ENCODE data around the gene AXIN1. TPM values are rescaled to one million over a fixed set of nuclear protein-coding genes. Genes with fewer than 3 reads are reported as not detected.

AXIN1 gene
- total RNA-seq, 1 experiment from 2014 or later: 49.8 TPM

DNA sequence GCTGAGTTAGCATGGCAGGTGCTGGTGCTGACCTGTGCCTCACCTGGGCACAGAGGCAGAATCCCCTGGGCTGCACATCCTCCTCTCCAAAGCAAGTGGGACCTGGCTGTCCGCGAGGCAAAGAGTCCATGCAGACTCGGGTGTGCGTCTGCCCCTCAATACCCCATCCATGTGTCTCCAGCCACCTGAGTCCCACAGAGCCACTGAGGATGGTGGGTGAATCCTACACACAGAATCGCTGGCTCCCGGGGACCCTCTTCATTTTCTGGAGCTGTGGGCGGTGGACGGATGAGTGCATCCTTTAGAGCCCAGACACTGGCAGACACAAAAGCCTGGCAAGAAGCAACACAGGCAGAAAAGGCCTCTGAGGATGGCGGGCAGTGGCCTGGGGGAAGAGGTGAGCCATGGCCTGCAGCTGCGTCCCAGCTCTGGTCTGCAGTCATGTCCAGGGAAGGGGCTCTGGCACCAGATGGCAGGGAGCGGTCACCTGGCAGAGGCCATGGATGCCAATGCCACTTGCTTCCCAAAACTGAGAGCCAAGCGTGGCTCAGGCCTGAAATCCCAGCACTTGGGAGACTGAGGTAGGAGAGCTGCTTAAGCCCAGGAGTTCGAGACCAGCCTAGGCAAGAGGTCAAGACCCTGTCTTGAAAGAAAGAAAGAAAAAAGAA is 29.9 kb downstream of the AXIN1 start:
- Mint-ChIP-seq H3K4me1 (ENCODE audit: low read depth, unreplicated experiment) (peaks cover 28% of the 10 kb centered on the region), H3K4me3 (ENCODE audit: low read depth, unreplicated experiment) (no peak overlapping the region), H3K9me3 (ENCODE audit: low read depth, unreplicated experiment) (no peaks in the 10 kb centered on the region), H3K36me3 (ENCODE audit: insufficient read depth, unreplicated experiment) (peaks cover 44% of the 10 kb centered on the region), H3K27ac (ENCODE audit: unreplicated experiment) (no peak overlapping the region), H3K27me3 (ENCODE audit: unreplicated experiment) (no peaks in the 10 kb centered on the region)
- BruUV-seq (replicated peaks): no TSS peak
- no peak for TF ChIP-seq CTCF (IDR thresholded peaks at IDR 0.05; ENCODE audit: unreplicated experiment)
- intact Hi-C loops (cut with micrococcal nuclease; ENCODE audit: unreplicated experiment): no loop called here
- CTCF ChIA-PET: interaction anchor here (0.6 kb wide), 1 partner anchor 123 kb away, joined by 4 read pairs; no protein-coding TSS in a partner anchor
- DNase-seq: no peak

DNA sequence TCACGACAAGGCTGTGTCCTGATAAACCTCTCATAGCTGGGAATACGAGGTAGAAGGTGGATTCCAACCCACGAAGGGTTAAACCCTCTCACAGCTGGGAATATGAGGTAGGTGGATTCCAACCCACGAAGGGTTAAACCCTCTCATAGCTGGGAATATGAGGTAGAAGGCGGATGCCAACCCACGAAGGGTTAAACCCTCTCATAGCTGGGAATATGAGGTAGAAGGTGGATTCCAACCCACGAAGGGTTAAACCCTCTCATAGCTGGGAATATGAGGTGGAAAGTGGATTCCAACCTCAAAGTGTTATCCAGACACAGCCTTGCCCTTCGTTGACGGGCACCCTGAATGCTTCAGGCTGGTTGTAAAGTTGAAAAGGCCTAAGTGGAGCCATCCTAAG is 31.0 kb downstream of the AXIN1 start:
- intact Hi-C loops (cut with micrococcal nuclease; ENCODE audit: unreplicated experiment): no loop called here
- no peak for DNase-seq
- no peak overlapping the region for H3K27ac Mint-ChIP-seq (ENCODE audit: unreplicated experiment)
- peaks cover 37% of the 10 kb centered on the region for H3K36me3 Mint-ChIP-seq (ENCODE audit: insufficient read depth, unreplicated experiment)
- H3K4me1 Mint-ChIP-seq (ENCODE audit: low read depth, unreplicated experiment): peaks cover 28% of the 10 kb centered on the region
- no peaks in the 10 kb centered on the region for H3K27me3 Mint-ChIP-seq (ENCODE audit: unreplicated experiment)
- H3K4me3 Mint-ChIP-seq (ENCODE audit: low read depth, unreplicated experiment): no peak overlapping the region
- no peak for TF ChIP-seq CTCF (IDR thresholded peaks at IDR 0.05; ENCODE audit: unreplicated experiment)
- BruUV-seq (replicated peaks): no TSS peak
- no peaks in the 10 kb centered on the region for H3K9me3 Mint-ChIP-seq (ENCODE audit: low read depth, unreplicated experiment)
- CTCF ChIA-PET: interaction anchor here (0.6 kb wide), 1 partner anchor 268 kb away, joined by 7 read pairs; the partner anchor contains the start of genes POLR3K and SNRNP25

DNA sequence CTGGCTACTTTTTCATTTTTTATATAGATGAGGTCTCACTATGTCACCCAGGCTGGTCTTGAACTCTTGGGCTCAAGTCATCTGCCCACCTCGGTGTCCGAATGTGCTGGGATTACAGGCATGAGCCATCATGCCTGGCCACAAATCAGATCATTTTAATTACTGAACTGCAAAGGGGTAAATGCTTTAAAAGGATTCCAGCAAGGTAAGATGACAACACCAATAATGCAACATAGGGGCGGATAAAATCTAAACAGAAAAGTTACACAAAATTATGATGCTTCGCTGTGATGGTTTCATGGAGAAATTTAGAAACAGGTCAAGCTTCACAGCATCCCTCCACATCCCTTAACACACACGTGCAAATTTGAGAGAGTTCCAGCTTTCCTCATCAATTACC is 32.3 kb downstream of the AXIN1 start:
- H3K4me3 Mint-ChIP-seq (ENCODE audit: low read depth, unreplicated experiment): no peak overlapping the region
- no peak for DNase-seq
- peak overlapping the region; percentile 52 for H3K27ac Mint-ChIP-seq (ENCODE audit: unreplicated experiment)
- no peaks in the 10 kb centered on the region for H3K27me3 Mint-ChIP-seq (ENCODE audit: unreplicated experiment)
- intact Hi-C loops (cut with micrococcal nuclease; ENCODE audit: unreplicated experiment): no loop called here
- peaks cover 37% of the 10 kb centered on the region for H3K36me3 Mint-ChIP-seq (ENCODE audit: insufficient read depth, unreplicated experiment)
- H3K9me3 Mint-ChIP-seq (ENCODE audit: low read depth, unreplicated experiment): no peaks in the 10 kb centered on the region
- no TSS peak for BruUV-seq (replicated peaks)
- CTCF ChIA-PET: interaction anchor here (0.6 kb wide), 1 partner anchor 17 kb away, joined by 5 read pairs; no protein-coding TSS in a partner anchor
- H3K4me1 Mint-ChIP-seq (ENCODE audit: low read depth, unreplicated experiment): peaks cover 28% of the 10 kb centered on the region
- TF ChIP-seq CTCF (IDR thresholded peaks at IDR 0.05; ENCODE audit: unreplicated experiment): no peak

DNA sequence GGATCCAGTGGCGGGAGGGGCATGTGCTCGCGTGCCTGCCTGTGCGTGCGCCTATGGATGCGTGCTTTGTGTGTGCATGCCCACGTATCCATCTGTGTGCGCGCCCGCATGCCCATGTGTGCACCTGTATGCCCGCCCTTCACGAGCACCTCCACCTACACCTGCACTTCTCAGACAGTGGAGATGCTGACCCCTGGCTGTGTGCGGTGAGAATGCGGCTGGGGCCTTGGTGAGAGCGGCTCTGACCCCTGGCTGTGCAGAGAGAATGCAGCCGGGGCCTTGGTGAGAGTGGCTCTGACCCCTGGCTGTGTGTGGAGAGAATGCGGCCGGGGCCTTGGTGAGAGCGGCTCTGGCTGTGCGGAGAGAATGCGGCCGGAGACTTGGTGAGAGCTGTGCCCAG is 33.9 kb downstream of the AXIN1 start:
- intact Hi-C loops (cut with micrococcal nuclease; ENCODE audit: unreplicated experiment): no loop called here
- CTCF ChIA-PET: no interaction called here
- no peaks in the 10 kb centered on the region for H3K9me3 Mint-ChIP-seq (ENCODE audit: low read depth, unreplicated experiment)

More for the DNA sequence above, 33.9 kb downstream of the AXIN1 start:
- H3K4me1 Mint-ChIP-seq (ENCODE audit: low read depth, unreplicated experiment): peaks cover 28% of the 10 kb centered on the region
- peaks cover 24% of the 10 kb centered on the region for H3K36me3 Mint-ChIP-seq (ENCODE audit: insufficient read depth, unreplicated experiment)
- H3K27me3 Mint-ChIP-seq (ENCODE audit: unreplicated experiment): no peaks in the 10 kb centered on the region
- H3K4me3 Mint-ChIP-seq (ENCODE audit: low read depth, unreplicated experiment): no peak overlapping the region
- H3K27ac Mint-ChIP-seq (ENCODE audit: unreplicated experiment): no peak overlapping the region
- no TSS peak for BruUV-seq (replicated peaks)
- no peak for TF ChIP-seq CTCF (IDR thresholded peaks at IDR 0.05; ENCODE audit: unreplicated experiment)
- peak; percentile 29 for DNase-seq

All from Calu3 (cell line).